Kidney glomerular epithelial cell (primary cell): ENCODE data around the gene PI4K2A.

Experiments used
- DNase-seq: peaks from one replicate; lab custom pipeline; 2025; lab: John Stamatoyannopoulos, UW

The PI4K2A gene

GRCh38 chr10:97707134-97707861 is 66.8 kb downstream of the PI4K2A start:
- DNase-seq = no peak

- DNase-seq = no peak
Observed at GRCh38 chr10:97708167-97708566, 67.7 kb downstream of the PI4K2A start.

- peak; percentile 43 for DNase-seq
Observed at GRCh38 chr10:97708976-97709946, 68.8 kb downstream of the PI4K2A start.

DNA sequence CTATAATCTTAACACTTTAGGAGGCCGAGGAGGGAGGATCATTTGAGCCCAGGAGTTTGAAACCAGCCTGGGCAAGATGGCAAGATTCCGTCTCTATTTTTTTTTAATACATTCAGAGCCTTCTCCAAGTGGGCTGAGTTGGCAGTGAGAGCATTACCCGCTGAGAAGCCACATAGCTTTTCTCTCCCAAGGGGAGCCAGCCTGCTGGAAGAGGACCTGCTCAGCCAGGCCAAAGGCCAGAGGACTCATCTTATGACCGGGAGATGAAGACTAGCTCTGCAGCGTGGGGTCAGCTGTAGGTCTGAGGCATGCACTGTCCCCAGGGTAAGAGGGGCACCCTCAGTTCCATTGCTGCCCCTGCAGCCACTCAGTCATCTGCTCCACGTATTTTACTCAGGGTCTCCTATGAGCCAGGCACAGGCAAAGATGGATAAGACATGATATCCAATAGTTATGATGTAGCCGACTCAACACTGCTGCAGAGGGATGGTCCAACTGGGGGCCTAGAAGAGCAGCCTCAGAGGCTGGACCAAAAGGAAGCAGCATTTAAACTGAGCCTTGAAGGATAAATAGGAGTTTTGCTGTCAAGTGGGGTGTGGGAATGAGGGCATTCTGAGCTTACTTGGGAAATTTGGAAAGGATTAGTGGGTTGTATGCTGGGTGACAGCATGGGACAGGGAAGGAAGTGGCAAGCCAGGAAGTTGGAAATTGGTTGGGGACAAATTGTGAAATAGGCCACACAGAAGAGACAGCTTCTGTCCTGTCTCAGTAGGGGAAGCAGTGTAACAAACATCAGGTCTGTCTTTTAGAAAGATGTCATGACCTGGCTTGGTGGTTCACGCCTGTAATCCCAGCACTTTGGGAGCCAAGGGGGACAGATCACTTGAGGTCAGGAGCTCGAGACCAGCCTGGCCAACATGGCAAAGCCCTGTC is 71.4 kb downstream of the PI4K2A start:
- DNase-seq = no peak

DNA sequence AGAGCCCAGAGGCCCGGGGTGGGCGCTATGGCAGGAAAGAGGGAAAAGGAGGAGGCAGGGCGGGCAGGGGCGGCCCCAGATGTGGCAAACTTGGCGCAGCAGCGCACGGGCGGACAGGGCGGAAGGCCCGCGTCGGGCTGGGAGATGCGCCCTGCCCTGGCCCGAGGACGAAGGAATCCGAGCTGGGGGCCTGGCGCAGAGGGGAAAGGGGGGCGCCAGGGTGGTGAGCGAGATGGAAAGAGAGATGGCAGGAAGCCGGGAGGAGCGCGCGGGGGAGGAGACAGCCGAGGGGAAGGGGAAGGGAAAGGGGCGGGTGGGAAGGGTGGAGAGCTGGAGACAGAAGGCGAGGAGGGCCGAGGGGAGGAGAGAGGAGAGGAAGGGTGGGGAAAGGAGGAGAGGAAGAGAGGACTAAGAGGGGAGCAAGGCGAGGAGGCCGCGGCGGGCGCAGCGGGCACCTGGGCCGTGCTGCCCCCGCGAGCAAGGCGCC is 72.9 kb downstream of the PI4K2A start, which contains the start of gene MARVELD1:
Gene MARVELD1, plus strand, starts transcription at position 392 of the 487 bp plus-strand sequence. CDS start 147 bp downstream, outside the sequence.
- peak; percentile 20 for DNase-seq

- DNase-seq = peak; percentile 45
Observed at GRCh38 chr10:97713826-97714400, 73.4 kb downstream of the PI4K2A start.

DNA sequence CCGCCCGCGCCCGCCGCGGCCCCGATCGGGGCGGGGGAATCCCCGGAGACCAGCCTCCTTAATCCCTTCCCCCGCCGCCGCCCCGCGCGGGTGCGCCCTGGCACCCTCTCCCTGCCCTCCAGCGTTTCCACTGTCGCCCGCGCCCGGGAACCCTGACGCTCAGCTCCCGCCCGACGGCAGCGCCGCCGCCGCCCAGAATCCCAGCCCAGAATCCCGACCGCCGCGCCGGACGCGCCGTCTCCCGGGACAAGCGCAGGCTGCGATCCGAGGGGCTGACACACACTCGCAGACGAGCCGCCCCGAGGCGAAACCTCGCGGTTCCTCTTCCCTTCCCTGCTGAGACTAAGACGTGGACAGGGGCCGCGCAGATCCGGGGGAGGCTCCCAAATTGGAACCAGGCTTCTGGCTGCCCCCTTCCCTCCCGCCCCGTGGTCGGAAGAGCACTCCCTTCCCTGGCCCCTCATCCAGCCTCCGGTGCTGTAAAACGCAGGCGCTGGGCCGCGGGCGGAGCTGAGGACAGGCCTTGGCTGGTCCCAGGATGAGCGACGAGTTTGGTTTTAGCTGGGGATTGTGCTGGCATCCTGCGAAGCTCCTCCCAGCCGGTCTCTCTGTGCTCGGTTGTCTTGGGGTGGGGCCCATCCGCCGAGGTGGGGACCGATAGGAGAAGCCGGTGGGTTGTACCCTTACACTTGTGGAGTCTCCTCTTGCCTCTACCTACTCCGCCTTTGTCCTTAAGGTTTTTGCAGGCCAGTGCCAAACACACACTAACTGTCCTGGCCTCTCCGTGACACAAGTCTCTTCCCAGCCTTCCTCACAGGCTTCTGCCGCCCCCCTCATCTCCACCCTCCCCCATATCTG is 74.2 kb downstream of the PI4K2A start:
- no peak for DNase-seq

GRCh38 chr10:97715259-97715874 is 74.9 kb downstream of the PI4K2A start:
- DNase-seq = no peak

DNA sequence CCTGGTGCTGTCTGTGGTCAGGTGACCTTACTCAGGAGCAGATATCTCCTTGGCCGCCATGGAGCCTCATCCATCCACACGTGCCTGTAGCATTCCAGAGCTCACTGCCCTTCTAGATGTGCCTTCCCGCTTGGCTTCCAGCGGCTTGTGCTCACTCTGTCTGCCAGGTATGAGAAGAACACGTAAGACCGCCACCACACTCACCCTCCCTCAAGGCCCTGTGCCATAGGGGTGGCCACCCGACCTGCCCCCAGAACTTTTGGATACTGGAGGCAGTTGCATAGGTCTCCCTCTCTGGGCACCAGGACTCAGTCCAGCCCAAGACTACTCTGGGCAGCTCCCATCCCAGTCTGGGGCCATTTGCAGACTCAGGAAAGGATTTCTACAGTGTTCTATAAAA is 77.2 kb downstream of the PI4K2A start:
- DNase-seq = no peak

DNA sequence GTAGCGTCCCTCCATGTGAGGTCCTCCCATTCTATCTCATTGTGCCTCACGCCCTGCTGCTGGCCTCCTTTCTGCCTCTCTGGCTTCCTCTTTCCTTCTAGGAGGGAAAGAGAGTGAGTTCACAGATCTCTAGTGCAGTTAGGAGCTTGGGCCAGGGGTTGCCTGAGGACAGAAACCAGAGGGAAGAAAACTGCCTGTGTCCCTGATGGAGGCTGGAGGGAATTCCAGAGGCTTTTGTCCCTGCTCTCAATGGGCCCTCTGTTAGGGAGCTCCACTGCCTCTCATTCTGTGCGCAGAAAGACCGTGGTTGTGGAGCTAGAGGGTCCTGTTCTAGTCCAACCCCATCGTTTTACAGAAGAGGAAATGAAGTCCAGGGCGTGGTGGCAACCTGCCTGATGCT is 77.7 kb downstream of the PI4K2A start:
- DNase-seq = no peak

DNA sequence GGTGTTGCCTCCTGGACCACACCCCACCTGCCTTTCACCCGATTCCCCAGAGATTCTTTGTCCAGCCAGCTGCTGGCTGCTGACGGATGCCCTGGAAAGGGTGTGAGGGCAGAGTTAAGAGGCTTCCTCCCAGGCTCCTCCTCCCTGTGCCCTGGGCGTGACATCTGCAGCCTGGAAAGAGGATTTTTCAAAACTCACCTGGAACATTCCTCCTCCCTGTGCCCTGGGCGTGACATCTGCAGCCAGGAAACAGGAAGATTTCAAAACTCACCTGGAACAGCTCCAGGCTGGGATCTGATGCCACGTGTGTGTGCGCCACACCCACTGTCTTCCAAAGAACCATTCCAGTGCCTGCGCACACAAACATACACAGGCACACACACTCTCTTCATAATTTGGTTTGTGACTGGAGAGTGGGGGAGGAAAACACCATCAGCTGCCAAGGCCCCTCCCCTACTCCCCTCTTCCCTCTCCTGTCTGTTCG is 78.2 kb downstream of the PI4K2A start:
- no peak for DNase-seq

- no peak for DNase-seq
Observed at GRCh38 chr10:97719602-97720001, 79.1 kb downstream of the PI4K2A start.

DNA sequence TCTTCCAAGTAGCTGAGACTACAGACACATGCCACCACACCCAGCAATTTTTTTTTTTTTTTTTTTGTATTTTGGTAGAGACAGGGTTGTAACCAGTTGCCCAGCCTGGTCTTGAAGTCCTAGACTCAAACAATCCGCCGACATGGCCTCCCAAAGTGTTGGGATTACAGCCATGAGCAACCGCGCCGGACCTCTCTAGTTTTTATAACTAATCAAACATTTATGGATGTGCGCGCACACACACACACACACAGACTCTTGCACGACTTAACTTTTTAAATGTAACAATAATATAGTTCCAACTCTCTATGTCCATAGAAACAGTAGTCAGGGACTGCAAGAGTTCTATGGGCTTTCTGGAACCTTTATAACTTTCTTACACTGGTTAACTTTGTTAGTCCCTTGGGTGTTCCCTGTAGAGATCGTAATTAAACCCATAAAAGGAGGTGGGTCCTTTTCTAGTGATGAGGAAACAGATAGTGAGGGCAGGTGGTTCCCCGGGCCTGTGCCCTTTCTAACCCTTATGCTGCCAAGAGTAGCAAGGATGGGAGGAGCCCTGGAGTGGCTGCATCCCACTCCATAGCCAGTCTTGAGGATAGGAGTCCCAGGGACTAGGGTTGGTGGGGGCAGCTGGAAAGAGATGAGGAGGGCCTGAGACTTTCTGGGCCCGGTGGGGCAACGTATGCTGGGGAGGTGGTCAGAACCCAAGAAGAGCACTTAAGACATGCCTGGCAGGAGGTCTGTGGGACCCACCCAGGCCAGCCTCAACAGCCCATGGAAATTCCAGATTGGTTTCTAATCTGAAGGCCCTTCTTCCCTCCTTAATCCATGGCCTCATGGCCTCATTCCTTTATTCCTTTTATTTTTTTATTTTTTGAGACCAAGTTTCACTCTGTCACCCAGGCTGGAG is 81.7 kb downstream of the PI4K2A start:
- no peak for DNase-seq

DNA sequence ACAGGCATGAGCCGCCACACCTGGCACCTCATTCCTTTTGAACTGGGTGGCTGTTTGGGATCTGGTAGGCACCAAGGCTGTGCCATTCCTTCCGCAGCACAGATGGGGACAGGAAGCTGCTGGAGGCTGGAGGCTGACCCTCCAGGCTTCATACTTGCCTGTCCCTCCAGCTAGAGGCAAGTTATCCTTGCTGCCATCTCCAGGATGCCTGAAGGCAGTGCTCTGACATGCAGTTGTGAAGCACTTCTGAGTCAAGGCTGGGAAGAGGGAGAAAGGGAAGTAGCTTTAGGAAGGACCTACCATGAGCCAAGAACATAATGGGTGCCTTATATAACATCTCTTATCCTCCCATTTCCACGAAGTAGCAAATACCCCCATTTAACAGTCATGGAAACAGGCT is 82.5 kb downstream of the PI4K2A start:
- DNase-seq = no peak

GRCh38 chr10:97724341-97724941 is 84.0 kb downstream of the PI4K2A start:
- DNase-seq = no peak
